GM19372 (cell line): Measurements from ENCODE around the gene RAVER1.
"Not testable (repeated sequence)": the region's sequence is repeated elsewhere in the genome, so short reads cannot be mapped to it uniquely, and the experiment has no call there.

Source experiments
- ATAC-seq: cut with Tn5 transposase; IDR thresholded peaks from one replicate; pipeline ENCODE4 v1.9.1; 2021; ENCODE audit warnings: mild to moderate bottlenecking, low read depth, moderate library complexity; ENCODE audit not compliant: unreplicated experiment

RAVER1 gene

GRCh38 chr19:10332965-10333757, at the start of gene RAVER1:
Gene RAVER1, minus strand, starts transcription at chr19:10333529. Its CDS starts 22 bp downstream, at chr19:10333507.
- ATAC-seq: peak; percentile 82

- not testable (repeated sequence) for ATAC-seq
Measured at GRCh38 chr19:10383223-10383499, 49.8 kb upstream of the RAVER1 start.

GRCh38 chr19:10380313-10381102, 47.2 kb upstream of the RAVER1 start, which contains the start of gene TYK2:
Gene TYK2, minus strand, starts transcription at chr19:10380572. Its CDS starts 2,166 bp downstream, at chr19:10378406.
- ATAC-seq: peak; percentile 93

GRCh38 chr19:10379880-10380312, 46.6 kb upstream of the RAVER1 start:
- no peak for ATAC-seq

- ATAC-seq: no peak
Measured at GRCh38 chr19:10378124-10378523, 44.8 kb upstream of the RAVER1 start.

GRCh38 chr19:10377140-10377640, 43.9 kb upstream of the RAVER1 start:
- not testable (repeated sequence) for ATAC-seq

- ATAC-seq: no peak
Measured at GRCh38 chr19:10374931-10375330, 41.6 kb upstream of the RAVER1 start.

GRCh38 chr19:10372690-10373089, 39.4 kb upstream of the RAVER1 start:
- ATAC-seq: no peak

GRCh38 chr19:10368101-10368803, 34.9 kb upstream of the RAVER1 start:
- ATAC-seq: no peak

GRCh38 chr19:10366950-10367512, 33.7 kb upstream of the RAVER1 start:
- not testable (repeated sequence) for ATAC-seq

GRCh38 chr19:10365518-10365917, 32.2 kb upstream of the RAVER1 start:
- ATAC-seq: no peak

- no peak for ATAC-seq
Measured at GRCh38 chr19:10364644-10365043, 31.3 kb upstream of the RAVER1 start.

- ATAC-seq: no peak
Measured at GRCh38 chr19:10363789-10364281, 30.5 kb upstream of the RAVER1 start.

GRCh38 chr19:10362259-10362658, 28.9 kb upstream of the RAVER1 start:
- ATAC-seq: no peak

- no peak for ATAC-seq
Measured at GRCh38 chr19:10361569-10362011, 28.3 kb upstream of the RAVER1 start.

GRCh38 chr19:10356431-10356830, 23.1 kb upstream of the RAVER1 start:
- no peak for ATAC-seq

- no peak for ATAC-seq
Measured at GRCh38 chr19:10353793-10354391, 20.6 kb upstream of the RAVER1 start.

GRCh38 chr19:10352764-10353671, 19.7 kb upstream of the RAVER1 start:
- ATAC-seq: no peak

- ATAC-seq: no peak
Measured at GRCh38 chr19:10346509-10346908, 13.2 kb upstream of the RAVER1 start.
